Peyer's patch (tissue), 4 donors: Measurements from ENCODE around the gene HEMK1. TPM values are rescaled to one million over a fixed set of nuclear protein-coding genes. Genes with fewer than 3 reads are reported as not detected.

Source experiments
- DNase-seq, 3 donors: peaks; one replicate each; pipeline ENCODE4 v3.0.0-alpha.2; 2017 to 2019
- H3K27ac ChIP-seq, 4 donors: fragments of 200-600 bp; sonication (generic); one replicate each; pipeline ENCODE4 v1.5.1; 2016 to 2019
- H3K27me3 ChIP-seq, 2 donors: fragments of 200-600 bp; sonication (generic); one replicate each; pipeline ENCODE4 v1.5.1; 2019
- H3K36me3 ChIP-seq, 3 donors: fragments of 200-600 bp; sonication (generic); one replicate each; pipeline ENCODE4 v1.5.1; 2016 to 2019
- H3K4me1 ChIP-seq, 4 donors: fragments of 200-600 bp; sonication (generic); one replicate each; pipeline ENCODE4 v1.5.1; 2016 to 2019
- H3K4me3 ChIP-seq, 4 donors: fragments of 200-600 bp; sonication (generic); 1 replicate in 3 of 4; 2 replicates in 1 of 4; pipeline ENCODE4 v1.5.1; 2016 to 2019; ENCODE audit warnings: mild to moderate bottlenecking in 1 of 4
- H3K9me3 ChIP-seq, 4 donors: fragments of 200-600 bp; sonication (generic); one replicate each; pipeline ENCODE4 v1.5.1; 2016 to 2019; ENCODE audit warnings: mild to moderate bottlenecking in 1 of 4
- POLR2A ChIP-seq, 2 donors: fragments of 450-650 bp; IDR thresholded peaks; one replicate each; pipeline ENCODE4 v1.5.1; 2017; ENCODE audit warnings: antibody characterized with exemption in 2 of 2, mild to moderate bottlenecking in 2 of 2, moderate library complexity in 2 of 2
- total RNA-seq, 4 donors: library from RNA; depleted of rRNA; stranded (reverse); fragments of >200 nt; gene quantifications; one replicate each; pipeline ENCODE4 v1.1.0, GENCODE V29; 2016
- TF ChIP-seq, protein P1 (sequence below), 6 experiments: fragments of 450-650 bp in 4 of 6; fragments of 200-600 bp in 2 of 6; sonication (generic) in 1 of 6; IDR thresholded peaks; one replicate each; pipeline ENCODE4 v1.5.1; 2017 to 2019; ENCODE audit warnings: antibody characterized with exemption in 6 of 6, mild to moderate bottlenecking in 3 of 6, moderate library complexity in 1 of 6

The HEMK1 gene
- total RNA-seq, 4 donors from 2014 or later, result 8.6 to 15.3 (median 12.5) TPM

DNA sequence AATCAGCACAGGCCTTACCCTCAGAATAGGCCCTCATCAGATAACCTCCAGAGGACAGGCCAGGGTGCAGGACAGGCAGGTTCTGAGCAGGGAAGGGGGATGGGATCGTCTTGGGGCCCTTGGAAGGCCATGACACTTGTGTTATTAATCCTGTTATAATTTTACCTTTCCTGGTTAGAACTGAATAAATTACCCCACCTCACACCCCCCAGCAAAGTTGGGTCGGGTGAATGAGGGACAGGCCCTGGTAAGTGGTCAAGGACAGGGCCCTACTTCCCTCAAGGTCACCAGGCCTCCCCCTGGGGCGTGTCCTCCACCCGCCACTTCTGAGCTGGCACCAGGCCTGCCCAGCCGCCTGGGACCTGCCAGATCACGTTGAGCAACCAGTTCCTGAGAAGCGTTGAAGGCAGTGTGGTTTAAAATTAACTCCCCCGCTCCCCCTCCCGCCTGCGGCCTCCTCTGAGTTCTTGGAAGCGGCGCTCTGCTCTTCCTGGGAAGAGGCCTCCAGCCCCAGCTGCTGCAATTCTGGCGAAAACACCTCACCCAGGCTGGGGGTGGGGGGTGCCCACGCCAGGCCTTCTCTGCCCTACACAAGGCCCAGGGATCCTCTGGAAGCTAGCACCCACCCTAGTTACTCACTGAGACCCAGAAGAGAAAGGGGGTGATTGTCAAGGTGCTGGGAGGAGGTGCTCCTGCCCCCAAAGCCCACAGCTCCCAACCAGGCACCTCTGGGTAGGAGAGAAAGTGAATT is 31.7 kb downstream of the HEMK1 start:
- Histone ChIP-seq H3K4me1 (peaks cover 19 to 42% (median 23%) of the 10 kb centered on the region in 4 donors), H3K27ac (peak overlapping the region; percentile 80 to 97 (median 96)), H3K36me3 (peaks cover 0 to 9% (median 0%) of the 10 kb centered on the region in 3 donors), H3K9me3 (no peaks in the 10 kb centered on the region), H3K27me3 (no peaks in the 10 kb centered on the region), H3K4me3 (peak overlapping the region in 3 of 4 donors; percentile 12 to 28 (median 24))
- peak; percentile 4 to 42 for TF ChIP-seq POLR2A (IDR thresholded peaks at IDR 0.05)
- TF ChIP-seq, protein P1, sequence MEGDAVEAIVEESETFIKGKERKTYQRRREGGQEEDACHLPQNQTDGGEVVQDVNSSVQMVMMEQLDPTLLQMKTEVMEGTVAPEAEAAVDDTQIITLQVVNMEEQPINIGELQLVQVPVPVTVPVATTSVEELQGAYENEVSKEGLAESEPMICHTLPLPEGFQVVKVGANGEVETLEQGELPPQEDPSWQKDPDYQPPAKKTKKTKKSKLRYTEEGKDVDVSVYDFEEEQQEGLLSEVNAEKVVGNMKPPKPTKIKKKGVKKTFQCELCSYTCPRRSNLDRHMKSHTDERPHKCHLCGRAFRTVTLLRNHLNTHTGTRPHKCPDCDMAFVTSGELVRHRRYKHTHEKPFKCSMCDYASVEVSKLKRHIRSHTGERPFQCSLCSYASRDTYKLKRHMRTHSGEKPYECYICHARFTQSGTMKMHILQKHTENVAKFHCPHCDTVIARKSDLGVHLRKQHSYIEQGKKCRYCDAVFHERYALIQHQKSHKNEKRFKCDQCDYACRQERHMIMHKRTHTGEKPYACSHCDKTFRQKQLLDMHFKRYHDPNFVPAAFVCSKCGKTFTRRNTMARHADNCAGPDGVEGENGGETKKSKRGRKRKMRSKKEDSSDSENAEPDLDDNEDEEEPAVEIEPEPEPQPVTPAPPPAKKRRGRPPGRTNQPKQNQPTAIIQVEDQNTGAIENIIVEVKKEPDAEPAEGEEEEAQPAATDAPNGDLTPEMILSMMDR (IDR thresholded peaks at IDR 0.05), result no peak
- DNase-seq, result peak; percentile 71 to 95 (median 94)

DNA sequence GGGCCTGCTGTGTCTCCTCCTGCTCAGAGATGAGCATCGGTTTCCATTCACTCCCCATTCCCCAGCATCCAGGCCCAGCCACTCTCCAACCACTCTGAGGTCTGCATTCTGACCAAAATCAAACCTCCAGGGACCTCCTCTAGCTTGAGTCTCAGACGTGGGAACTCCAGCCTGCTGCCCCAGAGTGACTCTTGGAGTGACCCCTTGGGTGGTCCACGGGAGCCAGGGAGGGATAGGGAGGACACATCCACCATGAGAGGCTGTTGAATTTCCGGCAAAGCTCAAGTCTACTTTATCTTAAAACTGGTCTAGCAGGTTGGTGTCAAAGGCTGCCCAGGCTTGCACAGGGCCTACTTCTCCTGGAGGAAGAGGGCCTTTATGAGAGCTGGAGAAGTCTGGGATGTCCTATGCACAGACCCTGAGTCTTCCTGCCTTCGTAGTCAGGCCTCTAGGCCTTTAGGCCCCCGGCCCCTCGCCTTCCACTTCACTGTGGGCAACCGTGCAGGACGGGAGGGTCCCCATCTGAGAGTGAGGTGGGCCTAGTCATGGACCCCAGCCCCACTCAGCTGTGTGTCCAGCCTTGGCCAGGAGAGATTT is 33.4 kb downstream of the HEMK1 start:
- Histone ChIP-seq H3K9me3 (no peaks in the 10 kb centered on the region), H3K4me3 (no peak overlapping the region), H3K4me1 (peaks cover 19 to 58% (median 29%) of the 10 kb centered on the region in 4 donors)

DNA sequence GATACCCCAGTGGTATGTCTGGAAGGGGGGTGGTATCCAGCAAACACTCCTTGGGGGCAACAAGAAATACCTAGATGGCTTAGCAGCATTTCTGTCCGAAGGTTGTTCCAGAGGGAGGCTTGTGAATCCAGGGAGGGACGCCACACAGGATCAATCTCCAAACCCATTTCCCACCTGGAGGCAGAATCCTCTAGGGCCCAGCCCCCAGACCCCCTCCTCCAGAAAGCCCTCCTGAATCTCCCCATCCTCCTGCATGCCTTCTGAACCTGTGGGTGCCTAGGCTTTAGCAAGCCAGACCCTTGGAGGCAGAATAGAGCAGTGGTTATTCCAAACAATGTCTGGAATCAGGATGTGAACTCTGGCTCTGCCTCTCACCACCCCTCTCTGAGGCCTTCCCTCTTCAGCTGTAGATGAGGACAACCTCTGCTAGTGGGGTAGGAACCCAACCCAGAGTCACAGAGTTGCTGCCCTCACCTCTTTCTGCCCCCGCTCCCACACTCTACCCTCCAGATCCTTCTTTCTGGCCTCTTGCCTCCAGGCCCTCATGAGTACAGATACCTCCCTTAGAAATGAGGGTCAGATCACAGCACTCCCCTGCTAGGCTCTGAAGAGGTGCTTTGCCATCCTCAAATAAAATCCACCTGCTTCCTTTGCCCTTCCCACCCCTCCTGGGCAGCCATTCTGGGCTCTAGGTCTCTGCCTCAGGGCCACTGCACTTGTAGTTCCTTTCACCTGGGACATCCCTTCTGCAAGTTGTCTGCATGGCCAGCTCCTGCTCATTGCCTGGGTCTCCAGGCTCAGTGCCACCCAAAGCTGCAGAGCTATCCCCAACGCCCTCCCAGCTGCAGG is 34.2 kb downstream of the HEMK1 start:
- Histone ChIP-seq H3K4me3 (no peak overlapping the region), H3K4me1 (peaks cover 19 to 66% (median 29%) of the 10 kb centered on the region in 4 donors), H3K9me3 (no peaks in the 10 kb centered on the region), H3K27me3 (no peaks in the 10 kb centered on the region), H3K27ac (peak overlapping the region in 3 of 4 donors; percentile 46 to 97 (median 96)), H3K36me3 (peaks cover 0 to 33% (median 0%) of the 10 kb centered on the region in 3 donors)
- DNase-seq, result no peak
- TF ChIP-seq, protein P1 (IDR thresholded peaks at IDR 0.05), result no peak
- TF ChIP-seq POLR2A (IDR thresholded peaks at IDR 0.05), result no peak

More for the DNA sequence above, 33.4 kb downstream of the HEMK1 start:
- no peak for DNase-seq
- Histone ChIP-seq H3K27me3 (no peaks in the 10 kb centered on the region), H3K36me3 (peaks cover 0 to 25% (median 0%) of the 10 kb centered on the region in 3 donors), H3K27ac (peak overlapping the region; percentile 80 to 97 (median 96))
- TF ChIP-seq, protein P1 (IDR thresholded peaks at IDR 0.05), result no peak
- no peak for TF ChIP-seq POLR2A (IDR thresholded peaks at IDR 0.05)

DNA sequence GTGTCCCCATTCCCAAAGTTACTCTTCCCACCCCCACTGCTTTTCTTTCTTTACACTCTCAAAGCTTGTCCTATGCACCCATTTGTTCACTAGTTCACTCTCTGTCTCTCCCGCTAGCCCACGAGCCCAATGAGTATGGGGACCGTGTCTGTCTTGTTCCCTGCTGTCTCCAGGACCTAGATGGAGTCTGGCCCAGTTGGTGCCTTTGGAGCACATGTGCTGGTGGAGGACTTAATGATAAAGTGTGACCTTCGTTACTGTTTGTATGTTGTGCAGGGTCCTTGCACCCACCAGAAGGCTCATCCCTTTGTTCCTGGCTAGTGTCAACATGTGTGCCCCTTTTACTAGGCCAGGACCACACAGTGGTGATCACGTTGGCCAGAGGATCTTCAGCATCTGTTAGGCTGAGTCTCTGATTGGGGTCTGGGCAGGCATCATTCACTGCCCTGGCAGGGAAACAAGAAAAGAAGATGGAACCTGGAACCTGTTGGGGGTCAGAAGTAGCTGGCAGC is 34.8 kb downstream of the HEMK1 start:
- peak overlapping the region in 3 of 4 donors; percentile 46 to 97 (median 96) for H3K27ac ChIP-seq
- no peak overlapping the region for H3K4me3 ChIP-seq
- H3K27me3 ChIP-seq, result no peaks in the 10 kb centered on the region
- peaks cover 19 to 71% (median 29%) of the 10 kb centered on the region in 4 donors for H3K4me1 ChIP-seq
- H3K36me3 ChIP-seq, result peaks cover 0 to 34% (median 0%) of the 10 kb centered on the region in 3 donors
- no peaks in the 10 kb centered on the region for H3K9me3 ChIP-seq
- TF ChIP-seq POLR2A (IDR thresholded peaks at IDR 0.05), result no peak
- TF ChIP-seq, protein P1 (IDR thresholded peaks at IDR 0.05), result no peak
- DNase-seq, result no peak
